ENCODE results near the gene ANO6. TPM values are rescaled to one million over a fixed set of nuclear protein-coding genes. Genes with fewer than 3 reads are reported as not detected.

ANO6 gene
- total RNA-seq, 1 experiment from 2014 or later: 46.8 TPM

- no peak for TF ChIP-seq ZNF512 (CRISPR knock-in tag; IDR thresholded peaks at IDR 0.05; ENCODE audit: borderline replicate concordance)
- TF ChIP-seq, protein P1, sequence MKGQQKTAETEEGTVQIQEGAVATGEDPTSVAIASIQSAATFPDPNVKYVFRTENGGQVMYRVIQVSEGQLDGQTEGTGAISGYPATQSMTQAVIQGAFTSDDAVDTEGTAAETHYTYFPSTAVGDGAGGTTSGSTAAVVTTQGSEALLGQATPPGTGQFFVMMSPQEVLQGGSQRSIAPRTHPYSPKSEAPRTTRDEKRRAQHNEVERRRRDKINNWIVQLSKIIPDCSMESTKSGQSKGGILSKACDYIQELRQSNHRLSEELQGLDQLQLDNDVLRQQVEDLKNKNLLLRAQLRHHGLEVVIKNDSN (CRISPR knock-in tag; IDR thresholded peaks at IDR 0.05): no peak
- no peak for TF ChIP-seq JUN (CRISPR knock-in tag; IDR thresholded peaks at IDR 0.05)
- no peak for TF ChIP-seq ZNF532 (CRISPR knock-in tag; IDR thresholded peaks at IDR 0.05; ENCODE audit: borderline replicate concordance)
- TF ChIP-seq HMGXB4 (CRISPR knock-in tag; IDR thresholded peaks at IDR 0.05): no peak
- TF ChIP-seq ATF6 (CRISPR knock-in tag; IDR thresholded peaks at IDR 0.05): no peak
- no peak for TF ChIP-seq ZNF423 (CRISPR knock-in tag; IDR thresholded peaks at IDR 0.05)
- TF ChIP-seq ELF4 (CRISPR knock-in tag; IDR thresholded peaks at IDR 0.05; ENCODE audit: low read depth): no peak
- TF ChIP-seq RELA (CRISPR knock-in tag; IDR thresholded peaks at IDR 0.05; ENCODE audit: borderline replicate concordance): no peak
Measured at GRCh38 chr12:45357539-45358417, 141.9 kb downstream of the ANO6 start (continued).

- Mint-ChIP-seq H3K27ac (no peak overlapping the region), H3K4me3 (no peak overlapping the region), H3K4me1 (0 out of 2 replicates have a peak, but pooled peaks cover 2% of the 10 kb centered on the region), H3K27me3 (ENCODE audit: low read depth) (no peaks in the 10 kb centered on the region), H3K9me3 (peaks cover 42% of the 10 kb centered on the region), H3K36me3 (peaks cover 63% of the 10 kb centered on the region)
- ATAC-seq: no peak
- CTCF ChIA-PET: no interaction called here
- DNase-seq (ENCODE audit: low spot score): no peak
- POLR2A ChIA-PET: no interaction called here
- TF ChIP-seq RELA (CRISPR knock-in tag; IDR thresholded peaks at IDR 0.05; ENCODE audit: borderline replicate concordance) (no peak), TP53 (CRISPR knock-in tag; IDR thresholded peaks at IDR 0.05) (no peak), GTF2I (CRISPR knock-in tag; conservative IDR thresholded peaks at IDR 0.05) (no peak), ZNF281 (CRISPR knock-in tag; IDR thresholded peaks at IDR 0.05) (no peak), ERG (CRISPR knock-in tag; IDR thresholded peaks at IDR 0.05) (no peak), ZBTB21 (CRISPR knock-in tag; IDR thresholded peaks at IDR 0.05; ENCODE audit: borderline replicate concordance) (no peak), NR1H2 (CRISPR knock-in tag; IDR thresholded peaks at IDR 0.05) (no peak)
- TF ChIP-seq, protein P2, sequence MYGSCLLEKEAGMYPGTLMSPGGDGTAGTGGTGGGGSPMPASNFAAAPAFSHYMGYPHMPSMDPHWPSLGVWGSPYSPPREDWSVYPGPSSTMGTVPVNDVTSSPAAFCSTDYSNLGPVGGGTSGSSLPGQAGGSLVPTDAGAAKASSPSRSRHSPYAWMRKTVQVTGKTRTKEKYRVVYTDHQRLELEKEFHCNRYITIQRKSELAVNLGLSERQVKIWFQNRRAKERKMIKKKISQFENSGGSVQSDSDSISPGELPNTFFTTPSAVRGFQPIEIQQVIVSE (CRISPR knock-in tag; IDR thresholded peaks at IDR 0.05; ENCODE audit: borderline replicate concordance): no peak
- TF ChIP-seq, protein P3, sequence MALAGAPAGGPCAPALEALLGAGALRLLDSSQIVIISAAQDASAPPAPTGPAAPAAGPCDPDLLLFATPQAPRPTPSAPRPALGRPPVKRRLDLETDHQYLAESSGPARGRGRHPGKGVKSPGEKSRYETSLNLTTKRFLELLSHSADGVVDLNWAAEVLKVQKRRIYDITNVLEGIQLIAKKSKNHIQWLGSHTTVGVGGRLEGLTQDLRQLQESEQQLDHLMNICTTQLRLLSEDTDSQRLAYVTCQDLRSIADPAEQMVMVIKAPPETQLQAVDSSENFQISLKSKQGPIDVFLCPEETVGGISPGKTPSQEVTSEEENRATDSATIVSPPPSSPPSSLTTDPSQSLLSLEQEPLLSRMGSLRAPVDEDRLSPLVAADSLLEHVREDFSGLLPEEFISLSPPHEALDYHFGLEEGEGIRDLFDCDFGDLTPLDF (CRISPR knock-in tag; IDR thresholded peaks at IDR 0.05): no peak
Measured at GRCh38 chr12:45362291-45362690, 146.4 kb downstream of the ANO6 start.

Measured in WTC11 (cell line).